Chondrocyte (in vitro differentiated cells): ENCODE results near the gene FRRS1L. TPM values are rescaled to one million over a fixed set of nuclear protein-coding genes. Genes with fewer than 3 reads are reported as not detected.

Source experiments
- DNase-seq: peaks from one replicate; pipeline ENCODE4 v3.0.0; 2021; ENCODE audit warnings: mixed read lengths, low spot score
- H3K27ac Mint-ChIP-seq: one replicate; pipeline ENCODE4 v1.8.0; 2021; ENCODE audit warnings: mild to moderate bottlenecking, moderate library complexity, mixed read lengths; ENCODE audit not compliant: unreplicated experiment
- H3K27me3 Mint-ChIP-seq: 2 replicates; pipeline ENCODE4 v1.8.0; 2021; ENCODE audit warnings: low read depth, mixed read lengths
- H3K36me3 Mint-ChIP-seq: 2 replicates; pipeline ENCODE4 v1.8.0; 2021; ENCODE audit warnings: low read depth, mixed read lengths
- H3K4me1 Mint-ChIP-seq: 2 replicates; pipeline ENCODE4 v1.8.0; 2021; ENCODE audit warnings: low read depth, mild to moderate bottlenecking, mixed read lengths
- H3K4me3 Mint-ChIP-seq: one replicate; pipeline ENCODE4 v1.8.0; 2021; ENCODE audit warnings: mild to moderate bottlenecking, moderate library complexity, mixed read lengths; ENCODE audit not compliant: unreplicated experiment
- H3K9me3 Mint-ChIP-seq: 2 replicates; pipeline ENCODE4 v1.8.0; 2021; ENCODE audit warnings: low read depth, mixed read lengths
- total RNA-seq: library from RNA; stranded (reverse); gene quantifications from 3 replicates; pipeline ENCODE4 v1.2.1, GENCODE V29; 2021
- TF ChIP-seq, protein P1 (sequence below): fragments of 200-600 bp; sonication (generic); IDR thresholded peaks from 2 replicates; pipeline ENCODE4 v1.5.0; 2021; ENCODE audit warnings: antibody characterized with exemption, mild to moderate bottlenecking, moderate library complexity

Gene FRRS1L
- total RNA-seq, 1 donor from 2014 or later, result 5.3 TPM

DNA sequence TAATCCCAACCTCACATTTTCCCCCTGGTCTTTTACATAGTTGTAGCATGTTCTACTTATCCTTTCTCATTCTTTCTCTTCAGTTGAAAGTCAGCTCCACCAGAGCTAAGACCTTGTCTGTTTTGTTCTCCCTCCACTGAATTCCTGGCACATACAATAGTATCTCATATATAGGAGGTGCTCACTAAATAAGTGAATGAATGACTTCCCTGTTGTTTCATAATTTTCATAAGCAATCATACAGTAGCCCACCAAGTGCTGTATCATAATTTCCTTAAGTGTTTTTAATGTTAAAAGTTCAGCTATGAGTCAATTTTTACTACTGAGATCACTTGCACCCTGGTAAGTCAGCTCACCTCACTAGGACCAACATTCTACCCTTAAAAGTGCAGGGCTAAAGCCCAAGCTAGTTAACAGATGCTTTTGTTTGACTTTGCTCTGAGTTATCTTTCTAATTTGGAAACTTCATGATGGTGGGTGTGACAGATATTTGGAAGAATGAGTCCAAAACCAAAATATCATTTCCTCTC is 74.9 kb downstream of the FRRS1L start:
- TF ChIP-seq, protein P1, sequence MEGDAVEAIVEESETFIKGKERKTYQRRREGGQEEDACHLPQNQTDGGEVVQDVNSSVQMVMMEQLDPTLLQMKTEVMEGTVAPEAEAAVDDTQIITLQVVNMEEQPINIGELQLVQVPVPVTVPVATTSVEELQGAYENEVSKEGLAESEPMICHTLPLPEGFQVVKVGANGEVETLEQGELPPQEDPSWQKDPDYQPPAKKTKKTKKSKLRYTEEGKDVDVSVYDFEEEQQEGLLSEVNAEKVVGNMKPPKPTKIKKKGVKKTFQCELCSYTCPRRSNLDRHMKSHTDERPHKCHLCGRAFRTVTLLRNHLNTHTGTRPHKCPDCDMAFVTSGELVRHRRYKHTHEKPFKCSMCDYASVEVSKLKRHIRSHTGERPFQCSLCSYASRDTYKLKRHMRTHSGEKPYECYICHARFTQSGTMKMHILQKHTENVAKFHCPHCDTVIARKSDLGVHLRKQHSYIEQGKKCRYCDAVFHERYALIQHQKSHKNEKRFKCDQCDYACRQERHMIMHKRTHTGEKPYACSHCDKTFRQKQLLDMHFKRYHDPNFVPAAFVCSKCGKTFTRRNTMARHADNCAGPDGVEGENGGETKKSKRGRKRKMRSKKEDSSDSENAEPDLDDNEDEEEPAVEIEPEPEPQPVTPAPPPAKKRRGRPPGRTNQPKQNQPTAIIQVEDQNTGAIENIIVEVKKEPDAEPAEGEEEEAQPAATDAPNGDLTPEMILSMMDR, result no peak
- Mint-ChIP-seq H3K36me3 (peaks cover 21% of the 10 kb centered on the region), H3K9me3 (no peaks in the 10 kb centered on the region), H3K4me3 (no peak overlapping the region), H3K27me3 (no peaks in the 10 kb centered on the region), H3K4me1 (peaks cover 38% of the 10 kb centered on the region), H3K27ac (peak overlapping the region; percentile 18)
- DNase-seq, result no peak

DNA sequence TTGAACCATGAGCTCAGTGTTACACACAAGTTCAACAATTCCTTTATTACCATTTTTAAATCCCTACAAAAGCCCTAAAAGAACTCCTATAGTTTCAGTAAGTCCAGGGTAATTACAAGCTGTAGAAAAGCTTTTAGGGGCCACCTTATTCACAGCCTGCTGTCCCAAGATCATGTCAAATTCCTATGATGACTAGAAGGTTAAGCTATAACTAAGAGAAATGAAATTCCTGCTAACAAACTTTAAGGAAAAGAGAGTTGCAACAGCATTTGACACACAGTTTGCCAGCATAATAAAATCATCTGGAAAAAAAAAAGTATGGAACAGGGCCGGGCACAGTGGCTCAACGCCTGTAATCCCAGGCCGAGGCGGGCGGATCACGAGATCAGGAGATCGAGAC is 78.8 kb downstream of the FRRS1L start:
- peak overlapping the region; percentile 49 for H3K27ac Mint-ChIP-seq
- no peak overlapping the region for H3K4me3 Mint-ChIP-seq
- H3K9me3 Mint-ChIP-seq, result no peaks in the 10 kb centered on the region
- no peak for DNase-seq
- H3K27me3 Mint-ChIP-seq, result no peaks in the 10 kb centered on the region
- peaks cover 30% of the 10 kb centered on the region for H3K36me3 Mint-ChIP-seq
- TF ChIP-seq, protein P1, result no peak
- peaks cover 22% of the 10 kb centered on the region for H3K4me1 Mint-ChIP-seq

DNA sequence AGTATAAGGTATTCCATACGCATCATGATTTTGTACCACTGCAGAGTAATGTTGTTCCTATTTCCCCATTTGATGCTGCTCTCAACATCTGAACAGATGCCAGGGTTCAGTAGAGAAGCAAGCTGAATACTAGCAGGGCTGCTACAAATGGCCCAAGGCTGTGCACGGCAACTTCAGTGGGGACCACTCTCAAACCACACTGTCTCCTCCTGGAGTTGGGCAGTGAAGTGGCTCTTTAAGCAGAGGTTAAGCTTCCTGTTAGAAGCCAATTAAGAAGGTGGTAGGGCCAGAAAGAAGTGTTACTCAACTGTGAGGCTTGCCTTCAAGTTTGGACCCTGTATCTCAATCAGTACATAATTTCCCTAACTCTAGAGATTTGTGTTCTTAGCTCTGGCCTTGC is 79.3 kb downstream of the FRRS1L start:
- H3K9me3 Mint-ChIP-seq, result no peaks in the 10 kb centered on the region
- peaks cover 31% of the 10 kb centered on the region for H3K36me3 Mint-ChIP-seq
- H3K4me1 Mint-ChIP-seq, result peaks cover 19% of the 10 kb centered on the region
- no peaks in the 10 kb centered on the region for H3K27me3 Mint-ChIP-seq
- peak overlapping the region; percentile 49 for H3K27ac Mint-ChIP-seq
- H3K4me3 Mint-ChIP-seq, result no peak overlapping the region
- TF ChIP-seq, protein P1, result no peak
- no peak for DNase-seq

DNA sequence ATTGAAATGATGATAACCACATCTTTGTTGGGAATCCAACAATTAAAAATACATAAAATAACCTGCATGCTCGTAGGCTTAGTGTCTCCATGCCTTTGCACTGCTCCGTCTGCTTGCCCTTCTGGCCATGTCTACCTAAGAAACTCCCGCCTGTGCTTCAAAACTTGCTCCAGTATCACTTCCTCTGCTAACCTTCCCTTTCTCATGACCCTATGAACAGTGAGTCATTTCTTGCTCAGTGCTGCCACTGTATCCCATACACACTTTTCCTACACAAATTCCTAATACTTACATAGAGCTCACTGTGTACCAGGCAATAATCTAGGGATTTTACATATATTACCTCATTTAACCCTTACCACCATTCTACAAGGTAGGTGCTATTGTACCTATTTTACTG is 80.8 kb downstream of the FRRS1L start:
- DNase-seq, result no peak
- no peaks in the 10 kb centered on the region for H3K9me3 Mint-ChIP-seq
- H3K4me3 Mint-ChIP-seq, result no peak overlapping the region
- no peaks in the 10 kb centered on the region for H3K27me3 Mint-ChIP-seq
- peaks cover 26% of the 10 kb centered on the region for H3K36me3 Mint-ChIP-seq
- H3K4me1 Mint-ChIP-seq, result peaks cover 11% of the 10 kb centered on the region
- H3K27ac Mint-ChIP-seq, result no peak overlapping the region
- TF ChIP-seq, protein P1, result no peak

DNA sequence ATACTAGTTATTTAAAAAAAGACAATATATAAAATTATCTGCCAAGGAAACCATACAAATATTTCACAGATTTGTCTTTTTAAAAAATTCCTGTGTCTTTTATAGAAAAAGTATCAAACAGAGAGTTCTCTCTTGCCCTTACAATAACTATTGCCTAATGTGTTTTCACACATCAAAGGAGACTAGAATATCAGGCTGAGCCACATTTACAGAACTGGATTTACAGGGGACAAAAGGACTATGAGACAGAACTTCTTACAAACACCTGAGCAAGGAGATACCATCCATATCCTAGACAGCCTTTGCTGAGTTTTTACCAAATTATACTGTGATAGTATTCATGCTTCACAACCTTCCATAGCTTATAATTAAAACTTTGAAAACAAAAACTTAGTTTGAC is 81.5 kb downstream of the FRRS1L start:
- H3K36me3 Mint-ChIP-seq, result peaks cover 26% of the 10 kb centered on the region
- no peak overlapping the region for H3K4me3 Mint-ChIP-seq
- no peak overlapping the region for H3K27ac Mint-ChIP-seq
- peaks cover 11% of the 10 kb centered on the region for H3K4me1 Mint-ChIP-seq
- no peaks in the 10 kb centered on the region for H3K9me3 Mint-ChIP-seq
- TF ChIP-seq, protein P1, result no peak
- DNase-seq, result no peak
- no peaks in the 10 kb centered on the region for H3K27me3 Mint-ChIP-seq
